Hepatocyte (in vitro differentiated cells): ENCODE measurements around the gene ARHGAP30. TPM values are rescaled to one million over a fixed set of nuclear protein-coding genes. Genes with fewer than 3 reads are reported as not detected.

Source experiments
- DNase-seq: peaks from one replicate; pipeline ENCODE4 v3.0.0-alpha.2; 2016; ENCODE audit warnings: low spot score
- H2AFZ ChIP-seq: fragments of 200-600 bp; sonication (generic); 2 replicates; pipeline ENCODE4 v1.6.0; 2016; ENCODE audit warnings: antibody characterized with exemption, mild to moderate bottlenecking
- H3K27ac ChIP-seq: fragments of 200-600 bp; sonication (generic); 2 replicates; pipeline ENCODE4 v1.5.1; 2016; ENCODE audit warnings: mild to moderate bottlenecking
- H3K27me3 ChIP-seq: fragments of 200-600 bp; sonication (generic); 2 replicates; pipeline ENCODE4 v1.6.1; 2016
- H3K36me3 ChIP-seq: fragments of 200-600 bp; sonication (generic); replicated peaks from 2 replicates; pipeline ENCODE4 v1.5.1; 2016; ENCODE audit warnings: low read depth; ENCODE audit not compliant: insufficient read depth
- H3K4me1 ChIP-seq: fragments of 200-600 bp; sonication (generic); 2 replicates; pipeline ENCODE4 v1.5.1; 2016; ENCODE audit warnings: mild to moderate bottlenecking, moderate library complexity; ENCODE audit not compliant: insufficient read depth
- H3K4me2 ChIP-seq: fragments of 200-600 bp; sonication (generic); 2 replicates; pipeline ENCODE4 v1.6.0; 2016
- H3K4me3 ChIP-seq: fragments of 200-600 bp; sonication (generic); 2 replicates; pipeline ENCODE4 v1.5.1; 2016; ENCODE audit warnings: mild to moderate bottlenecking
- H3K79me2 ChIP-seq: fragments of 200-600 bp; sonication (generic); 2 replicates; pipeline ENCODE4 v1.6.0; 2017; ENCODE audit warnings: mild to moderate bottlenecking
- H3K9me2 ChIP-seq: fragments of 200-600 bp; sonication (generic); replicated peaks from 2 replicates; pipeline ENCODE4 v1.6.0; 2017; ENCODE audit warnings: mild to moderate bottlenecking; ENCODE audit not compliant: insufficient read depth
- H3K9me3 ChIP-seq: fragments of 200-600 bp; sonication (generic); 2 replicates; pipeline ENCODE4 v1.5.1; 2016; ENCODE audit warnings: low read depth, mild to moderate bottlenecking
- H4K20me1 ChIP-seq: fragments of 200-600 bp; sonication (generic); 2 replicates; pipeline ENCODE4 v1.6.0; 2016; ENCODE audit warnings: mild to moderate bottlenecking; ENCODE audit not compliant: insufficient read depth, poor library complexity, severe bottlenecking
- CTCF ChIP-seq: fragments of 200-600 bp; sonication (generic); IDR thresholded peaks from 2 replicates; pipeline ENCODE4 v1.5.1; 2016; ENCODE audit warnings: antibody characterized with exemption, mild to moderate bottlenecking; ENCODE audit not compliant: poor library complexity
- EZH2 ChIP-seq: fragments of 200-600 bp; sonication (generic); IDR thresholded peaks from 2 replicates; pipeline ENCODE4 v1.6.1; 2016; ENCODE audit warnings: antibody characterized with exemption, mild to moderate bottlenecking, borderline replicate concordance
- WGBS: methylation state at CpG from one replicate; pipeline ENCODE4 v1.1.6; 2016; ENCODE audit warnings: low lambda C conversion rate; ENCODE audit errors: missing lambda C conversion rate; 5-methylcytosine and 5-hydroxymethylcytosine counted together
- polyA plus RNA-seq: library from polyadenylated mRNA; unstranded; fragments of >200 nt; fragmentation: Nextera tagmentation; extraction: Ambion mirVana; gene quantifications from 2 replicates; pipeline ENCODE4 v1.2.1, GENCODE V29; 2016
- small RNA-seq: library from RNA; depleted of rRNA; stranded (forward); fragments of <200 nt; gene quantifications from one replicate; pipeline ENCODE3, GENCODE V24; 2014
- total RNA-seq: library from RNA; depleted of rRNA; stranded (reverse); fragments of >200 nt; gene quantifications from 2 replicates; pipeline ENCODE4 v1.2.3, GENCODE V29; 2014

Gene ARHGAP30
- total and polyA plus RNA-seq, 2 experiments from 2014 or later = 0.80 to 1.7 TPM

GRCh38 chr1:160997323-160998038 is 72.2 kb downstream of the ARHGAP30 start:
- DNase-seq = peak; percentile 83
- H3K27ac ChIP-seq = peak overlapping the region; percentile 88
- H3K36me3 ChIP-seq = no peaks in the 10 kb centered on the region
- H3K4me1 ChIP-seq = peaks cover 15% of the 10 kb centered on the region
- no peaks in the 10 kb centered on the region for H3K9me2 ChIP-seq
- no peaks in the 10 kb centered on the region for H3K27me3 ChIP-seq
- peaks cover 22% of the 10 kb centered on the region for H3K79me2 ChIP-seq
- no peak overlapping the region for H3K4me2 ChIP-seq
- 71% methylated on average over 1 of the region's 1 CpG for WGBS
- TF ChIP-seq EZH2 = no peak
- peak; percentile 65 for TF ChIP-seq CTCF
- H2AFZ ChIP-seq = no peak overlapping the region
- no peaks in the 10 kb centered on the region for H3K9me3 ChIP-seq
- H3K4me3 ChIP-seq = no peak overlapping the region
- peaks cover 5% of the 10 kb centered on the region for H4K20me1 ChIP-seq

Small RNA genes within 50 kb of the gene (small RNA-seq; reads per million reads assigned to genes)
- not detected for gene AL591806.2

Other genes starting within 250 kb of the ARHGAP30 start
- gene CD244, start 207.0 kb downstream of the ARHGAP30 start, total RNA-seq = 0.47 and 0.48 TPM in 2 replicates
- gene CD244, start 207.0 kb downstream of the ARHGAP30 start, polyA plus RNA-seq = 1.1 and 1.2 TPM in 2 replicates
- 9.0 and 11.3 TPM in 2 replicates for gene ITLN1, start 184.7 kb downstream of the ARHGAP30 start, total RNA-seq
- gene ITLN1, start 184.7 kb downstream of the ARHGAP30 start, polyA plus RNA-seq = 7.4 and 34.9 TPM in 2 replicates
- 1.3 and 1.4 TPM in 2 replicates for gene ITLN2, start 115.1 kb downstream of the ARHGAP30 start, total RNA-seq
- gene ITLN2, start 115.1 kb downstream of the ARHGAP30 start, polyA plus RNA-seq = 1.7 and 3.6 TPM in 2 replicates
- gene F11R, start 48.7 kb downstream of the ARHGAP30 start, total RNA-seq = 140 and 180 TPM in 2 replicates
- 148 and 149 TPM in 2 replicates for gene F11R, start 48.7 kb downstream of the ARHGAP30 start, polyA plus RNA-seq
- 30.8 and 36.3 TPM in 2 replicates for gene TSTD1, start 30.9 kb downstream of the ARHGAP30 start, total RNA-seq
- 101 and 102 TPM in 2 replicates for gene TSTD1, start 30.9 kb downstream of the ARHGAP30 start, polyA plus RNA-seq
- 62.1 and 85.1 TPM in 2 replicates for gene USF1, start 23.9 kb downstream of the ARHGAP30 start, total RNA-seq
- gene USF1, start 23.9 kb downstream of the ARHGAP30 start, polyA plus RNA-seq = 11.9 and 23.2 TPM in 2 replicates
- 5.9 and 7.0 TPM in 2 replicates for gene NECTIN4, start 19.7 kb upstream of the ARHGAP30 start, total RNA-seq
- gene NECTIN4, start 19.7 kb upstream of the ARHGAP30 start, polyA plus RNA-seq = 8.5 and 12.7 TPM in 2 replicates
- gene KLHDC9, start 28.5 kb upstream of the ARHGAP30 start, total RNA-seq = 1.4 and 3.9 TPM in 2 replicates
- gene KLHDC9, start 28.5 kb upstream of the ARHGAP30 start, polyA plus RNA-seq = 4.5 and 7.4 TPM in 2 replicates
- 47.6 and 63.1 TPM in 2 replicates for gene PFDN2, start 48.1 kb upstream of the ARHGAP30 start, total RNA-seq
- 84.6 and 93.2 TPM in 2 replicates for gene PFDN2, start 48.1 kb upstream of the ARHGAP30 start, polyA plus RNA-seq
- gene NIT1, start 48.2 kb upstream of the ARHGAP30 start, total RNA-seq = 41.3 and 47.5 TPM in 2 replicates
- 48.9 and 50.4 TPM in 2 replicates for gene NIT1, start 48.2 kb upstream of the ARHGAP30 start, polyA plus RNA-seq
- 19.0 and 21.8 TPM in 2 replicates for gene DEDD, start 62.8 kb upstream of the ARHGAP30 start, total RNA-seq
- gene DEDD, start 62.8 kb upstream of the ARHGAP30 start, polyA plus RNA-seq = 24.3 and 27.1 TPM in 2 replicates
- gene UFC1, start 84.1 kb upstream of the ARHGAP30 start, total RNA-seq = 105 and 136 TPM in 2 replicates
- 119 and 128 TPM in 2 replicates for gene UFC1, start 84.1 kb upstream of the ARHGAP30 start, polyA plus RNA-seq
- 5.5 and 7.7 TPM in 2 replicates for gene USP21, start 89.6 kb upstream of the ARHGAP30 start, total RNA-seq
- 24.4 and 44.7 TPM in 2 replicates for gene USP21, start 89.6 kb upstream of the ARHGAP30 start, polyA plus RNA-seq
- gene PPOX, start 96.5 kb upstream of the ARHGAP30 start, total RNA-seq = 11.2 and 18.3 TPM in 2 replicates
- 30.7 and 31.6 TPM in 2 replicates for gene PPOX, start 96.5 kb upstream of the ARHGAP30 start, polyA plus RNA-seq
- gene B4GALT3, start 107.6 kb upstream of the ARHGAP30 start, total RNA-seq = 32.2 and 36.0 TPM in 2 replicates
- 48.1 and 56.9 TPM in 2 replicates for gene B4GALT3, start 107.6 kb upstream of the ARHGAP30 start, polyA plus RNA-seq
- gene ADAMTS4, start 129.2 kb upstream of the ARHGAP30 start, total RNA-seq = 1.2 and 2.3 TPM in 2 replicates
- gene ADAMTS4, start 129.2 kb upstream of the ARHGAP30 start, polyA plus RNA-seq = 4.4 and 6.1 TPM in 2 replicates
- gene NDUFS2, start 132.5 kb upstream of the ARHGAP30 start, total RNA-seq = 103 TPM in 2 replicates
- 163 and 177 TPM in 2 replicates for gene NDUFS2, start 132.5 kb upstream of the ARHGAP30 start, polyA plus RNA-seq
- gene FCER1G, start 145.4 kb upstream of the ARHGAP30 start, total RNA-seq = 1.1 and 4.3 TPM in 2 replicates
- gene FCER1G, start 145.4 kb upstream of the ARHGAP30 start, polyA plus RNA-seq = 4.8 and 14.5 TPM in 2 replicates
- gene APOA2, start 153.7 kb upstream of the ARHGAP30 start, total RNA-seq = 3,581 and 4,608 TPM in 2 replicates
- gene APOA2, start 153.7 kb upstream of the ARHGAP30 start, polyA plus RNA-seq = 5,258 and 8,089 TPM in 2 replicates
- gene TOMM40L, start 156.2 kb upstream of the ARHGAP30 start, total RNA-seq = 11.4 and 15.7 TPM in 2 replicates
- 14.5 and 15.7 TPM in 2 replicates for gene TOMM40L, start 156.2 kb upstream of the ARHGAP30 start, polyA plus RNA-seq
- 2.6 and 4.1 TPM in 2 replicates for gene NR1I3, start 168.3 kb upstream of the ARHGAP30 start, total RNA-seq
- 3.9 and 8.1 TPM in 2 replicates for gene NR1I3, start 168.3 kb upstream of the ARHGAP30 start, polyA plus RNA-seq
- 1.4 and 2.6 TPM in 2 replicates for gene PCP4L1, start 188.9 kb upstream of the ARHGAP30 start, total RNA-seq
- 1.4 and 1.7 TPM in 2 replicates for gene PCP4L1, start 188.9 kb upstream of the ARHGAP30 start, polyA plus RNA-seq
- 0.80 and 2.1 TPM in 2 replicates for gene MPZ, start 240.1 kb upstream of the ARHGAP30 start, total RNA-seq
- 0.21 TPM in 1 of 2 replicates, not detected in the other for gene MPZ, start 240.1 kb upstream of the ARHGAP30 start, polyA plus RNA-seq
- 131 and 169 TPM in 2 replicates for gene SDHC, start 244.5 kb upstream of the ARHGAP30 start, total RNA-seq
- gene SDHC, start 244.5 kb upstream of the ARHGAP30 start, polyA plus RNA-seq = 291 and 358 TPM in 2 replicates